RWPE1 (cell line): ENCODE results near the gene PDGFRA.

ENCODE experiments used
- CTCF ChIA-PET: fragments of 350-600 bp; sonication (Branson Sonifier 250); formaldehyde crosslinking; extraction: SDS; loops from one replicate; lab custom pipeline; 2021; lab: Yijun Ruan, JAX
- POLR2A ChIA-PET: fragments of 400-600 bp; formaldehyde crosslinking; extraction: SDS; loops from one replicate; lab custom pipeline; 2020; ENCODE audit warnings: antibody characterized with exemption; ENCODE audit not compliant: low non-redundant PET; lab: Yijun Ruan, JAX
- DNase-seq: peaks from one replicate; pipeline ENCODE4 v3.0.0; 2012; ENCODE audit warnings: low spot score
- H3K27ac ChIP-seq: fragments of 450-650 bp; 2 replicates; pipeline ENCODE4 v1.5.1; 2017
- TF ChIP-seq, protein P1 (sequence below): fragments of 450-650 bp; conservative IDR thresholded peaks from 2 replicates; pipeline ENCODE4 v1.5.1; 2017; ENCODE audit warnings: low read depth, mild to moderate bottlenecking

PDGFRA gene

DNA sequence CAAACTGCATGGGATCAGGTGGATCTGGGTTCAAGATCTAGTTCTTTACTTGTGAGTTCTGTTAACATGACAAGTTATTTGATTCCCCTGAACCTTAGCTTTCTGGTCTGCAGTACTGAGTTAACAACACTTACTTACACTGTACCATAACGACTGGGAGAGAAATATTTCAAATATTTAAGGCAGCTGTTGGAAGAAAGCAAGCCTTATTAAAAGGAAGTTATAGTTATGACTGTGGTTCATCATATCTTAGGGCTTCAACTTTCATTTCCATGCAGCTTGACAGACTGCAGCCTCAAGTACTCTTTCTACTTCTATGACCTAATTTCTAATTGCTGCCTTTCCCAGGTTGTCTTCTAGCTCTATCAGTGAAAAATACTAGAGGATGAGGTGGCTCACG is 40.0 kb upstream of the PDGFRA start:
- no peak overlapping the region for H3K27ac ChIP-seq
- TF ChIP-seq, protein P1, sequence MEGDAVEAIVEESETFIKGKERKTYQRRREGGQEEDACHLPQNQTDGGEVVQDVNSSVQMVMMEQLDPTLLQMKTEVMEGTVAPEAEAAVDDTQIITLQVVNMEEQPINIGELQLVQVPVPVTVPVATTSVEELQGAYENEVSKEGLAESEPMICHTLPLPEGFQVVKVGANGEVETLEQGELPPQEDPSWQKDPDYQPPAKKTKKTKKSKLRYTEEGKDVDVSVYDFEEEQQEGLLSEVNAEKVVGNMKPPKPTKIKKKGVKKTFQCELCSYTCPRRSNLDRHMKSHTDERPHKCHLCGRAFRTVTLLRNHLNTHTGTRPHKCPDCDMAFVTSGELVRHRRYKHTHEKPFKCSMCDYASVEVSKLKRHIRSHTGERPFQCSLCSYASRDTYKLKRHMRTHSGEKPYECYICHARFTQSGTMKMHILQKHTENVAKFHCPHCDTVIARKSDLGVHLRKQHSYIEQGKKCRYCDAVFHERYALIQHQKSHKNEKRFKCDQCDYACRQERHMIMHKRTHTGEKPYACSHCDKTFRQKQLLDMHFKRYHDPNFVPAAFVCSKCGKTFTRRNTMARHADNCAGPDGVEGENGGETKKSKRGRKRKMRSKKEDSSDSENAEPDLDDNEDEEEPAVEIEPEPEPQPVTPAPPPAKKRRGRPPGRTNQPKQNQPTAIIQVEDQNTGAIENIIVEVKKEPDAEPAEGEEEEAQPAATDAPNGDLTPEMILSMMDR: no peak
- POLR2A ChIA-PET: no interaction called here
- CTCF ChIA-PET: interaction anchor here (0.7 kb wide), 1 partner anchor 16 kb away, joined by 3 read pairs; no protein-coding TSS in a partner anchor
- no peak for DNase-seq

GRCh38 chr4:54192811-54193210 is 36.3 kb upstream of the PDGFRA start:
- no peak for DNase-seq
- TF ChIP-seq, protein P1: no peak
- CTCF ChIA-PET: no interaction called here
- H3K27ac ChIP-seq: no peak overlapping the region
- POLR2A ChIA-PET: no interaction called here

- POLR2A ChIA-PET: no interaction called here
- TF ChIP-seq, protein P1: no peak
- DNase-seq: no peak
- H3K27ac ChIP-seq: no peak overlapping the region
- CTCF ChIA-PET: no interaction called here
Observed at GRCh38 chr4:54197926-54198325, 31.2 kb upstream of the PDGFRA start.

DNA sequence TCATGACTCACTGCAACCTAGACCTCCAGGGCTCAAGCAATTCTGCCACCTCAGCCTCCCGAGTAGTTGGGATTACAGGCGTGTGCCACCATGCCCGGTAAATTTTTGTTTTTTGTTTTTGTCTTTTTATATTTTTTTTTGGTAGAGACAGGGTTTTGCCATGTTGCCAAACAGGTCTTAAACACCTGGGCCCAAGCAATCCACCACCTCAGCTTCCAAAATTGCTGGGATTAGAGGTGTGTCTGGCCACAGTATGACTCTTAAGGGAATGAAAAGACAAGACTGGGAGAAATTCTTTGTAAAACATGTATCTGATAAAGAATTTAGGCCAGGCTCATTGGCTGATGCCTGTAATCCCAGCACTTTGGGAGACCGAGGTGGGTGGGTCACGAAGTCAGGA is 29.2 kb upstream of the PDGFRA start:
- no peak overlapping the region for H3K27ac ChIP-seq
- no peak for DNase-seq
- TF ChIP-seq, protein P1: no peak
- CTCF ChIA-PET: no interaction called here
- POLR2A ChIA-PET: no interaction called here

GRCh38 chr4:54209617-54210016 is 19.5 kb upstream of the PDGFRA start:
- CTCF ChIA-PET: no interaction called here

DNA sequence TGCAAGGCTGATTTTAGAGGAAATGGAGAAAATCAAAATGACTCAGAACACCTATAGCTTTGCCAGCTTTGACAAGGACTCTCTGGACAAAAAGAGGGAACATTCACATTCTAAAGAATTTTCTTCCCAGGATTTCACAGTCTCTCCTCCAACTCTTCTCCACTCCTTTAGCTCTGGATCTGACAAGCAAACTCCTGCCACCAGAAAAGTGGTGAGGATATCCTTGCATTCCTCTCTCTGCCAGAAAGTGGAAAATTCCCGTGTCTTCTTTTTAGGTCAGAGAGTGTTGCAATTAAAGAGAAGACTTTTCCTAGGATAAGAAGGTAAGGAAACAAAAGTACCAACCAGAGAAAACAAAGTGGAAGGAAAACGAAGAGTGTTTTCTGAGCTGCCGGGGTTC is 16.1 kb upstream of the PDGFRA start:
- DNase-seq: no peak
- TF ChIP-seq, protein P1: no peak
- ChIA-PET CTCF (interaction anchor here (0.7 to 0.8 kb wide), 3 partner anchors 283 to 1579 kb away, joined by 3 to 5 read pairs (median 3); no protein-coding TSS in a partner anchor), POLR2A (no interaction called here)
- H3K27ac ChIP-seq: no peak overlapping the region

More at GRCh38 chr4:54209617-54210016, 19.5 kb upstream of the PDGFRA start:
- no peak overlapping the region for H3K27ac ChIP-seq
- POLR2A ChIA-PET: no interaction called here
- no peak for DNase-seq
- TF ChIP-seq, protein P1: no peak
